MM.1S (cell line): ENCODE results near the gene COL18A1.

ENCODE experiments used
- CTCF ChIP-seq: fragments of 300-600 bp; sonication (generic); IDR thresholded peaks from 2 replicates; pipeline ENCODE4 v1.5.1; 2016; ENCODE audit warnings: antibody characterized with exemption, low read length, mixed read lengths
- EZH2 ChIP-seq: fragments of 300-600 bp; sonication (generic); optimal IDR thresholded peaks from 2 replicates; pipeline ENCODE3; 2017; ENCODE audit warnings: low read depth, mild to moderate bottlenecking, antibody characterized with exemption, low read length, mixed read lengths
- EZH2phosphoT487 ChIP-seq: fragments of 300-600 bp; sonication (generic); IDR thresholded peaks from 2 replicates; pipeline ENCODE4 v1.6.1; 2018; ENCODE audit warnings: antibody characterized with exemption, low read length

- no peak for TF ChIP-seq CTCF
- TF ChIP-seq EZH2: no peak
- TF ChIP-seq EZH2phosphoT487: no peak
These were observed 143.9 kb downstream of the COL18A1 start for GRCh38 chr21:45548711-45549491.
